ENCODE measurements around the gene A2ML1. TPM values are rescaled to one million over a fixed set of nuclear protein-coding genes. Genes with fewer than 3 reads are reported as not detected.
"Not testable (repeated sequence)": the region's sequence is repeated elsewhere in the genome, so short reads cannot be mapped to it uniquely, and the experiment has no call there.

Gene A2ML1
- total and polyA plus RNA-seq, 2 experiments from 2014 or later: not detected

DNA sequence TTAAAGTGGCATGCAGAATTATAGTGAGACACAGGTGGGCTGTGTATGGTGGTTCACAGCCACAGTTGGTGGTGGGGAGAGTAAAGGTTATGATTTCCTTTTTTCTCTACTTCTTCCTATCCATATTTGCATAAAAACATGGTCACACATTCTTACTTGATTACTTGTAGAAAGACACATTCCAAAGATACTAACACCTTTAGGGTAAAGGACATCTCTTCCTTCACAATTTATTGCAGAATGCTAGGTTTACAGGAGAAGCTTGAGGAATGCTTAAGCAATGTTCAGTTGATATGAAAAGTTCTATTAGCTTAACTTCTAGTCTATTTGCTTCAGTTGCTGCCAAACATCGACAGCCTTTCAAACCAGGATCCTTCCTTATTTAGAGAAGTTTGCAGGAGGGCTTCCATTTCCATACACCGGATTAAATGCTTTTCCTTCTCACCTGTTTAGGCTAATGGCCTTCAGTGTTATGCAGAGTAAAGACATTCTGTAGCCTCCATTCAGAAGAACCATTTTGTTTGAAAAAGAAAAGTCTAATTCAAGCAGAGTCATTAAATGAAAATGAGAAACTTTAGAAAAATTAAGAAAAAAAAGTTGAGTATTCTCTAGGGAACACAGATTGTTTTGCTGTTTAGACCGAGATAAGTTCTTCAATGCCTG lies 89.3 kb downstream of the A2ML1 start:
- H3K27me3 ChIP-seq: no peaks in the 10 kb centered on the region
- no peak overlapping the region for H3K4me3 ChIP-seq
- peak overlapping the region; percentile 89 for H3K27ac ChIP-seq
- no peaks in the 10 kb centered on the region for H3K36me3 ChIP-seq
- TF ChIP-seq, protein P1, sequence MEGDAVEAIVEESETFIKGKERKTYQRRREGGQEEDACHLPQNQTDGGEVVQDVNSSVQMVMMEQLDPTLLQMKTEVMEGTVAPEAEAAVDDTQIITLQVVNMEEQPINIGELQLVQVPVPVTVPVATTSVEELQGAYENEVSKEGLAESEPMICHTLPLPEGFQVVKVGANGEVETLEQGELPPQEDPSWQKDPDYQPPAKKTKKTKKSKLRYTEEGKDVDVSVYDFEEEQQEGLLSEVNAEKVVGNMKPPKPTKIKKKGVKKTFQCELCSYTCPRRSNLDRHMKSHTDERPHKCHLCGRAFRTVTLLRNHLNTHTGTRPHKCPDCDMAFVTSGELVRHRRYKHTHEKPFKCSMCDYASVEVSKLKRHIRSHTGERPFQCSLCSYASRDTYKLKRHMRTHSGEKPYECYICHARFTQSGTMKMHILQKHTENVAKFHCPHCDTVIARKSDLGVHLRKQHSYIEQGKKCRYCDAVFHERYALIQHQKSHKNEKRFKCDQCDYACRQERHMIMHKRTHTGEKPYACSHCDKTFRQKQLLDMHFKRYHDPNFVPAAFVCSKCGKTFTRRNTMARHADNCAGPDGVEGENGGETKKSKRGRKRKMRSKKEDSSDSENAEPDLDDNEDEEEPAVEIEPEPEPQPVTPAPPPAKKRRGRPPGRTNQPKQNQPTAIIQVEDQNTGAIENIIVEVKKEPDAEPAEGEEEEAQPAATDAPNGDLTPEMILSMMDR (IDR thresholded peaks at IDR 0.05; ENCODE audit: low read depth, low read length): no peak
- peaks cover 21% of the 10 kb centered on the region for H3K4me1 ChIP-seq (ENCODE audit: low read depth)
- H3K9me3 ChIP-seq (ENCODE audit: low read depth): no peaks in the 10 kb centered on the region
- DNase-seq (ENCODE audit: low read depth in 1 of 2, low spot score in 1 of 2): no peak

DNA sequence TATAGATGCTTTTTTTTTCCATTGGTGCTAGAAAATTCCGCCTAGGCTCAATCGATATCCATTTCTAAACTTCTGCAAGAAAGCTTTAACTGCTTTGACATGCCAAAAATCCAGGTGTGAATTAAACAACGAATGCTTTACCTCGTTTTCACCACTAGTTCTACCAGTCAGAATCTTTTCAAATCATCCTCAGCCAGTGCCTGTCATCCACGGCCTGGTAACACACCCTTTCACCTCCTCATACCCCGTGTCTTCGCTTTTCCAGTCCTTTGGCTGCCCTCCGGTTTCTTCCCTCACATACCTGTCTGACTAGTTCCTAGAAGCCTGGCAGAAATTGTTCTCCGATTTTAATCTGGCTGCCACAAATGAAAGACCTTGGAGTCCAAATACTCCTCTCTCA lies 90.5 kb downstream of the A2ML1 start:
- Histone ChIP-seq H3K27ac (peak overlapping the region; percentile 89), H3K27me3 (no peaks in the 10 kb centered on the region), H3K4me1 (ENCODE audit: low read depth) (peaks cover 21% of the 10 kb centered on the region), H3K36me3 (no peaks in the 10 kb centered on the region), H3K4me3 (peak overlapping the region; percentile 52), H3K9me3 (ENCODE audit: low read depth) (no peaks in the 10 kb centered on the region)
- TF ChIP-seq, protein P1 (IDR thresholded peaks at IDR 0.05; ENCODE audit: low read depth, low read length): no peak
- no peak for DNase-seq (ENCODE audit: low read depth in 1 of 2, low spot score in 1 of 2)

DNA sequence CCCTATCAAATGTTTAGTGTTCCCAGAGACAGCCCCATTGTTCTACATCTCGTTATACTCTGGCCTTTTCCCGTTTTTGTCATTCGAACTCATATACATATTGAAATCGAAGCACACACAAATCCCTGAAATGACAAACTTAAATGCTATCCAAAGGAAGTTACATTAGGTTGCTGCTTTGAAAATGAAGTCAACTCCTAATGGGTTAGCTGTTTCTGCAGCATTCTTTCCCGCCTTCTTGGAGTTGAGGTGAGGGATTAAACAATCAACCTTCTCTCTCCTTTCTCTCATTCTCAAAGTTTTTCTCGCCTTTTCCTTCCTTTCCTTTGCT lies 91.2 kb downstream of the A2ML1 start:
- Histone ChIP-seq H3K4me3 (peak overlapping the region; percentile 52), H3K9me3 (ENCODE audit: low read depth) (no peaks in the 10 kb centered on the region), H3K4me1 (ENCODE audit: low read depth) (peaks cover 21% of the 10 kb centered on the region), H3K27ac (peak overlapping the region; percentile 89), H3K27me3 (no peaks in the 10 kb centered on the region), H3K36me3 (no peaks in the 10 kb centered on the region)
- TF ChIP-seq, protein P1 (IDR thresholded peaks at IDR 0.05; ENCODE audit: low read depth, low read length): no peak
- DNase-seq (ENCODE audit: low read depth in 1 of 2, low spot score in 1 of 2): peak in 1 of 2 donors; percentile 19

DNA sequence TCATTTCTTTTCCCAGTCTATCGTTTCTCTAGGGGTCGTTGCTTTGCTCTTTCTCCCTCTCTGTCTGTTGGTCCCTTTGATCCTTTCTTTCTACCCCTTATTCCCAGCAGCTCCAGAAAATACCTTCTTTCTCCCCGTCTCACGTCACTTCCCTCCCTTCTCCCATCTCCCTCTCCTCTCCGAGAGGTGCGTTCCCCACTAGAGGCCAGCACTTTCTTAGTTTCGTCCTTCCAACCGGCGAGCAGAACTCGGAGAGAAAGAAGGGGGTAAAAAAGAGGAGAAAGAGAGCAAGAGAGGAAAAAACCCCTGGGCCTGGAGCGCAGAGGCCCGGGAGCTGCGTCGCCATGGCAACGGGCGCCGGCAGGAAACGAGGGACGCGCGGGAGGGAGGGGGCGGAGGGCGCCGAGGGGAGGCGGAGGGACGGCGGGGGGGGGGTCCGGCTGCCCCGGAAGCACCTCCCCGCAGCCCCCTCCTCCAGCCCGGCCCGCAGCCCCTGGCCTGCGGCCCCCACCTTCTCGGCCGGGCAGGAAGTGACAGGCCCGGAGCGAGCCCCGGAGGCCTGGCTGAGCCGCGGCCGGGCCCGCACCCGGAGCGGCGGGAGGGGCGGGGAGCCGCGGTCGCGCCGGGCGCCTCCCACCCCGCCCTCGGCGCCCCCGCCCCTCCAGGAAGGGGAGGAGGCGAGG lies 91.8 kb downstream of the A2ML1 start, which contains the start of gene PHC1:
Gene PHC1 (plus strand): TSS at position 477 of the 683 bp plus-strand sequence. CDS start 3,169 bp downstream, outside the sequence.
- TF ChIP-seq, protein P1 (IDR thresholded peaks at IDR 0.05; ENCODE audit: low read depth, low read length): peak; percentile 51
- not testable (repeated sequence) for H3K9me3 ChIP-seq (ENCODE audit: low read depth); H3K36me3 ChIP-seq; H3K27me3 ChIP-seq
- peak; percentile 80 to 89 for DNase-seq (ENCODE audit: low read depth in 1 of 2, low spot score in 1 of 2)
- H3K4me3 ChIP-seq: peak within 1 kb of the TSS; percentile 52
- H3K4me1 ChIP-seq (ENCODE audit: low read depth): peaks cover 21% of the 10 kb centered on the region
- peak within 1 kb of the TSS; percentile 89 for H3K27ac ChIP-seq

DNA sequence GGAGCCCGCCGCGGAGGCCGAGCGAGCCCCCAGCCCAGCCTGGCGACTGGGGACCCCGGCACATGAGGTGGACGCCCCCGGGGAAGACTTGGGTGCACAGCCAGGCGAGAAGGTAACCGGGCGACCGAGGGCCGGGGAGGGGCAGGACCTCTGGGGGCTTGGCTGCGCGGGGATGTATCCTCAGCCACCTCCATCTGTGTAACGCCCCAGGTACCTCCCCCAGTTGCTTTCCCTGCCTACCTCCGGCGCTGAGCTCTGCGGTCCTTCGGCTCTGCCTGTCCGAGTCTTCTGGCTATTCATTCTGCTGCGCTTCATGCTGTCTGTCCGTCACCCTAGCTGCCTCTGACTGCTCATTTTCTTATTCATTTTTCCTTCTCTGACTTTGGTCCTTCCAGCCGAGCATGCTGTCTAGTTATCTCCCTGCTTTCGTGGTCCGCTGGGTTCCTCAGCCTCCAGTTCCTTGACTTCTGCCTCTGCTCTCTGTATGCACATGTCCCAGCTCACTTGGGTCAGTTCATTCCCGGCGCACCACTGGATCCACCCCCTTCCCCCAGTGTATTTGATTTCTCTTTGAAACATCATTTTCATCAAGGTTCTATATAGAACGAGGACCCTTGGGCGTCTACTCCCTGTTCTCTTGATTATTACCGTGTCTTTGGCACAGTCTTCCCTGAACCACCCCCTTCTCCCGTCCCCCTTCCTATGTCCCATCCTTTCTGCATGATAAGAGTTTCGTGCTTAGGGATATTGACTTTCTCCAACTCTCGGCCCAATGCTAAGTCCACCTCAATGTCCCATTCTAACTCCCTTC lies 92.5 kb downstream of the A2ML1 start:
- peak; percentile 64 to 73 for DNase-seq (ENCODE audit: low read depth in 1 of 2, low spot score in 1 of 2)
- Histone ChIP-seq H3K9me3 (ENCODE audit: low read depth) (no peaks in the 10 kb centered on the region), H3K4me3 (peak overlapping the region; percentile 52), H3K27ac (peak overlapping the region; percentile 64), H3K4me1 (ENCODE audit: low read depth) (peaks cover 21% of the 10 kb centered on the region), H3K27me3 (no peaks in the 10 kb centered on the region), H3K36me3 (peaks cover 2% of the 10 kb centered on the region)
- TF ChIP-seq, protein P1 (IDR thresholded peaks at IDR 0.05; ENCODE audit: low read depth, low read length): no peak
